ENCODE data around the gene MTRF1. TPM values are rescaled to one million over a fixed set of nuclear protein-coding genes. Genes with fewer than 3 reads are reported as not detected.

MTRF1 gene
- total and polyA plus RNA-seq, 11 donors, result 8.3 to 12.0 (median 10.1) TPM

DNA sequence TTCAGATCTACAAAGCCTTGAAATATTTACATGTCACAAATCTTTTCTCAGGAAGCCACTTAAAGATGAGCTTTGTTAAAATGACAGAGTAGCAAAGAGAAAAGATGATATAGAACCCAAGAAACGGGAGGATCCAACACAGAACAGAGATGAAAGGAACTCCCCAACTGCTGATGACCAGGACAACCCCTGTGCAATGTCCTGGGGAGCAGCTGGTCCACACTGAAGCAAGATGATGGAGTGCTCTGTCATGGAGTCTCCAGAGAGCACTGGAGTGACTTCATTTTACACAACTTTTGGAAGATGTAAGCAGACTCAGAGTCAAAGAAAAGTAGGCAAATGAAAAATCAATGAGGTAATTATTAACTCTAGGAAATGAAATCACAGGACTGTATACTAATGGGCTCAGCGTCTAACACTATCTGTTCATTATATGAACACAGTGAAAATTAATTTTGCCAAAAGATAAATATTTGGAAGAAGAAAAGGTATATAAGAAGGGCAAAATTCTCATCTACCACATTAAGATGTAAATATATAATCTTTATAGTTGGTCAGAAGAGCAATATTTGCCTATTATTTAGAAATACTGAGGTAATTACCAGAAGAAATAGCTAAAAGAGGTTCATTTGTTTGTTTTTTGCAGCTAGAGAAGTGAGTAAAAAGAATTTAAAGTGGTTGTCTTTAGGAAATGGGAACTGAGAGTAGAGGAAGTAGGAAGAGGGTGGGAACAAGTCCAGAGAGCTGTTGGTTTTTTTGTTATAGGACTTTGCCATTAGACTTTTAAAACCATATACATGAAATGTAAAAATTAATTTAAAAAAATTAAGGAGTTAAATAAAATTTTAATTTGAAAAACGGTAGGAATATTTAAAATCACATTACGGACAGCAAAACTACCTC, 30.5 kb downstream of the MTRF1 start:
- DNase-seq (no peak), ATAC-seq (no peak)
- Histone ChIP-seq H3K36me3 (peaks cover 0 to 47% (median 25%) of the 10 kb centered on the region in 9 donors), H3K4me1 (peaks cover 0 to 6% (median 0%) of the 10 kb centered on the region in 12 donors), H3K27ac (no peak overlapping the region), H3K27me3 (no peaks in the 10 kb centered on the region), H3K9me3 (no peaks in the 10 kb centered on the region), H3K4me3 (no peak overlapping the region)
- intact Hi-C loops (cut with DNase I), result no loop called here
- no peak for TF ChIP-seq POLR2A (IDR thresholded peaks at IDR 0.05)
- TF ChIP-seq, protein P1, sequence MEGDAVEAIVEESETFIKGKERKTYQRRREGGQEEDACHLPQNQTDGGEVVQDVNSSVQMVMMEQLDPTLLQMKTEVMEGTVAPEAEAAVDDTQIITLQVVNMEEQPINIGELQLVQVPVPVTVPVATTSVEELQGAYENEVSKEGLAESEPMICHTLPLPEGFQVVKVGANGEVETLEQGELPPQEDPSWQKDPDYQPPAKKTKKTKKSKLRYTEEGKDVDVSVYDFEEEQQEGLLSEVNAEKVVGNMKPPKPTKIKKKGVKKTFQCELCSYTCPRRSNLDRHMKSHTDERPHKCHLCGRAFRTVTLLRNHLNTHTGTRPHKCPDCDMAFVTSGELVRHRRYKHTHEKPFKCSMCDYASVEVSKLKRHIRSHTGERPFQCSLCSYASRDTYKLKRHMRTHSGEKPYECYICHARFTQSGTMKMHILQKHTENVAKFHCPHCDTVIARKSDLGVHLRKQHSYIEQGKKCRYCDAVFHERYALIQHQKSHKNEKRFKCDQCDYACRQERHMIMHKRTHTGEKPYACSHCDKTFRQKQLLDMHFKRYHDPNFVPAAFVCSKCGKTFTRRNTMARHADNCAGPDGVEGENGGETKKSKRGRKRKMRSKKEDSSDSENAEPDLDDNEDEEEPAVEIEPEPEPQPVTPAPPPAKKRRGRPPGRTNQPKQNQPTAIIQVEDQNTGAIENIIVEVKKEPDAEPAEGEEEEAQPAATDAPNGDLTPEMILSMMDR (IDR thresholded peaks at IDR 0.05), result no peak
- WGBS, 4 donors, result 87 to 90% (median 89%) methylated on average over 4 of the region's 4 CpGs

DNA sequence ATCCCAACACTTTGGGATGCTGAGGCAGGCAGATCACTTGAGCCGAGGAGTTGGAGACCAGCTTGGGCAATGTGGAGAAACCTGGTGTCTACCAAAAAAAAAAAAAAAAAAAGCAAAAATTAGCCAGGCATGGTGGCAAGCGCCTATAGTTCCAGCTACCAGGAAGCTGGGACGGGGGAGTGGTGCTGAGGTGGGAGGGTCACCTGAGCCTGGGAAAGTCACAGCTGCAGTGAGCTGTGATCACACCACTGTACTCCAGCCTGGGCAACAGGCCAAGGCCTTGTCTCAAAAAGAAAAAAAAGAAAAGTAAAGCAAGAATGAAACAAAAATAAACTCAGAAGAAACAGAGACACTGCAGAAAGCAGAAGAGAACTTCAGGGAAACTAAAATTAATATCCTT, 31.6 kb downstream of the MTRF1 start:
- peaks cover 0 to 6% (median 0%) of the 10 kb centered on the region in 12 donors for H3K4me1 ChIP-seq
- DNase-seq (peak in 1 of 5 donors; percentile 11), ATAC-seq (no peak)
- no peak overlapping the region for H3K4me3 ChIP-seq
- intact Hi-C loops (cut with DNase I), result no loop called here
- H3K9me3 ChIP-seq, result no peaks in the 10 kb centered on the region
- no peaks in the 10 kb centered on the region for H3K27me3 ChIP-seq
- peaks cover 0 to 55% (median 30%) of the 10 kb centered on the region in 9 donors for H3K36me3 ChIP-seq
- H3K27ac ChIP-seq, result no peak overlapping the region
- WGBS, 4 donors, result 73 to 78% (median 77%) methylated on average over 3 of the region's 3 CpGs
- TF ChIP-seq POLR2A (IDR thresholded peaks at IDR 0.05), result no peak
- TF ChIP-seq, protein P1 (IDR thresholded peaks at IDR 0.05), result no peak

DNA sequence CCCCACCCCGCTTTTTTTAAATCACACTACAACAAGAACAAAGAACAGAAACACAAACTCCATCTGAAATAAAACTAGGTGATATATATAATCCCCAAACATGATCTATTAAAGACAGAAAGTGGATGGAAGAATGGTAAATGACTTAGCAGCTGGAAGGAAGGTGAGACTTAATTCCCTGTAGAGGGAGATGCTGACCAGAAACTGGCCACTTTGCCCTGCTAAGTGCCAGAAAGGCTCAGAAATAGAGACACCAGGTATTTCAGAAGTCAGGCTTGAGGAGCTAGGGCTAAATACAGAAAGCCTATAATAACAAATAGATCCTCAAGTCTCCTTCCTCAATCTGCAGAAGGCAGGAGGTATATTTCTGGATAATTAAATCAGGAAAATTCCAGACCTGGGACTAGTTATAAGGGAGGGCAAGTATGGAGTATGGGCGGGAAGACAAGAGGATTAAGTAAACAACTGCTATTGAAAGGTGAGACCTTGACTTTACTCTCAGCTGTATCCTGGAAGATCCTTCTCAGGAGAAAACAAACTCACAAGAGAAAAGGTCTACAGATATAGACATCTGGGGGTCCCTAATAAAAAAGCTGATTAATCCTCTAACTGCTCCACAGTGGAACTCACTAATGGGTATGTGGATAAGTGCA, 32.2 kb downstream of the MTRF1 start:
- intact Hi-C loops (cut with DNase I), result no loop called here

More for the DNA sequence above, 32.2 kb downstream of the MTRF1 start:
- TF ChIP-seq, protein P1 (IDR thresholded peaks at IDR 0.05), result no peak
- no peak for TF ChIP-seq POLR2A (IDR thresholded peaks at IDR 0.05)
- Histone ChIP-seq H3K36me3 (peaks cover 0 to 61% (median 32%) of the 10 kb centered on the region in 9 donors), H3K9me3 (no peaks in the 10 kb centered on the region), H3K4me3 (no peak overlapping the region), H3K4me1 (peaks cover 0 to 6% (median 0%) of the 10 kb centered on the region in 12 donors), H3K27ac (no peak overlapping the region), H3K27me3 (no peaks in the 10 kb centered on the region)
- ATAC-seq (no peak), DNase-seq (no peak)
- 93 to 98% (median 96%) methylated on average over 2 of the region's 2 CpGs for WGBS, 4 donors

Data from heart left ventricle (tissue), 16 donors.